A549 treated with RU486 at 1 μM for 4 hours (cell line): ENCODE data around the gene FCN3. TPM values are rescaled to one million over a fixed set of nuclear protein-coding genes. Genes with fewer than 3 reads are reported as not detected.

ENCODE experiments used
- total RNA-seq: library from RNA; stranded (reverse); fragments of 200-300 nt; extraction: Qiagen RNA extraction; gene quantifications from 5 replicates; pipeline ENCODE4 v1.2.3, GENCODE V29; 2022; ENCODE audit warnings: low read depth

The FCN3 gene
- not detected in 5 replicates for total RNA-seq

DNA sequence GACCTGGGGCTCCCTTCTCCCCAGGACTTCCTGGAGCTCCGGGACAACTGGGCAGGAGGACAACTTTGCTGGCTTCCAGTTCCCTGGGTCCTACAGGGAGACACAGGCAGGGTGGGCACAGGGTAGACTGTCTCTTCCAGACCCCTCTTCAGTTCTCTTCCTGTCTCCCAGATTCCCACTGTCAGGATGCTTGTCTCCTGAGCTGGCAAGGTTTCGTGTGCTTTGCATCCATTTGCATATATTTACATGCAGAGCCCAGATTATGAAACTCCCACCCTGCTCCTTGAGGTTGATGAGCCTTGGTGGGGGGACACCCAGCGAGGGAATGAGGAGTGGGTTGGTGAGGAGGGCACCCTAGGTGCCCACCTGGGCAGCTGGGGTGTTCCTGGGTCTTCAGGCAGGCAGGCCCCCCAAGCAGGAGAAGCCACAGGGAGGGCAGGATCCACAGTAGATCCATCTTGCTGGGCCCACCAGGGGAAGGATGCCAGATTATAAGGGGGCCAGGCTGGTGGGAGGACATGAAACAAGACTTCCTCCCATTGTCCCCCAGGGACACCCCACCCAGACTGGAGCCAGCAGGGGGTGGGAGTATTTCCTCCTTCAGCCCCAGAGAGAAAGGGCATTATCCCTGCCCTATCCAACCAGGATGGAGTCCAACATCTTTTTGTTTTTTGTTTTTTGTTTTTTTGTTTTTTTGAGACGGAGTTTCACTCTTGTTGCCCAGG lies at the start of gene FCN3:
TSS of gene FCN3 (minus strand) at position 463 of the 725 bp plus-strand sequence. CDS start at position 457, 6 bp downstream.

GRCh38 chr1:27392096-27392777 lies 17.6 kb upstream of the FCN3 start, which contains the start of gene GPR3:
TSS of gene GPR3 (plus strand) at chr1:27392622. CDS start at chr1:27393799, 1,177 bp downstream.

GRCh38 chr1:27383039-27383605 lies 8.5 kb upstream of the FCN3 start, which contains the start of gene CD164L2:
TSS of gene CD164L2 (minus strand) at chr1:27383333. CDS start at chr1:27383239, 94 bp downstream.

GRCh38 chr1:27366411-27367159 lies 8.0 kb downstream of the FCN3 start, which contains the start of gene MAP3K6:
TSS of gene MAP3K6 (minus strand) at chr1:27366961. CDS start at chr1:27366597, 364 bp downstream.

GRCh38 chr1:27341525-27342252 lies 32.9 kb downstream of the FCN3 start, which contains the start of gene SYTL1:
TSS of gene SYTL1 (plus strand) at chr1:27342022. CDS start at chr1:27345335, 3,313 bp downstream.

DNA sequence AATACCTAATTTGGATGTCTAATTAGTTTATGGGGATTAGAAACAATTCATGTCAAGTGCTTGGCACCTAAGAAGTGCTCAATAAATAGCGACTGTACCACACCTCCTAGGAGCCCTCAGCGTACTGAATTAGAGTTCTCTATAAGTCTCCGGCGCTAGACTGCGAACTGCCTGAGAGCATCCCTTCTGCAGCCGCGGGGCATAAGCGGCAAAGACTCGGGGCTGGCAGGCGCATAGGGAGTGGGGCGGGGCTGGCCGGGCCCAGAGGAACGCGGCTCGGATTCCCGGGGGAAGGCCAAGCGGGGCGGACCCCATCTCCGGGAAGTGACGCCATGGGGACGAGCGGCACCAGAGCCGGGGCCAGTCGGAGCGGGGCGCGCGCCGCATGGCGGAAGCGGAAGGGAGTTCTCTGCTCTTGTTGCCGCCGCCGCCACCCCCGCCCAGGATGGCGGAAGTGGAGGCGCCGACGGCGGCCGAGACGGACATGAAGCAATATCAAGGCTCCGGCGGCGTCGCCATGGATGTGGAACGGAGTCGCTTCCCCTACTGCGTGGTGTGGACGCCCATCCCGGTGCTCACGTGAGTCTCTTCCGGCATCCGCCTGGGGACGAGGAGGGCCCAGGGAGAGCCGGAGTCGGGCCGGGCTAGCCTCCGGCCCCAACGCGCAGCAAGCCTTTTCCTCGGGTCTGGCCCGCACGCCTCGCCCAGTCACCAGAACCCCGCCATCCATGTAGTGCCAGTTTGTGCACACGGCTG lies 52.6 kb downstream of the FCN3 start, which contains the start of gene TMEM222:
TSS of gene TMEM222 (plus strand) at position 351 of the 756 bp plus-strand sequence. CDS start at position 386, 35 bp downstream.

Other genes with a start within 250 kb of the FCN3 start
- 10.3 to 14.0 TPM (median 13.7 TPM) in 5 replicates for gene SLC9A1, start 219.7 kb downstream of the FCN3 start, total RNA-seq
- gene WDTC1, start 140.2 kb downstream of the FCN3 start, total RNA-seq = 5.5 to 8.0 TPM (median 7.1 TPM) in 5 replicates
- gene TMEM222, start 52.7 kb downstream of the FCN3 start, total RNA-seq = 40.7 to 51.3 TPM (median 49.4 TPM) in 5 replicates
- 0.10 to 0.81 TPM (median 0.53 TPM) in 5 replicates for gene SYTL1, start 32.8 kb downstream of the FCN3 start, total RNA-seq
- gene MAP3K6, start 7.9 kb downstream of the FCN3 start, total RNA-seq = 5.9 to 13.2 TPM (median 11.4 TPM) in 5 replicates
- gene CD164L2, start 8.5 kb upstream of the FCN3 start, total RNA-seq = not detected in 5 replicates
- gene GPR3, start 17.8 kb upstream of the FCN3 start, total RNA-seq = 1.5 to 2.7 TPM (median 2.3 TPM) in 5 replicates
- gene WASF2, start 115.3 kb upstream of the FCN3 start, total RNA-seq = 39.2 to 51.6 TPM (median 50.2 TPM) in 5 replicates
- gene AHDC1, start 229.3 kb upstream of the FCN3 start, total RNA-seq = 11.2 to 20.0 TPM (median 19.3 TPM) in 5 replicates